GM12878 (cell line): ENCODE data around the gene ABR. TPM values are rescaled to one million over a fixed set of nuclear protein-coding genes. Genes with fewer than 3 reads are reported as not detected.

Experiments used
- ATAC-seq: fragments of 200-7000 bp; cut with Tn5 transposase; 3 replicates; pipeline ENCODE4 v1.9.1; 2020; ENCODE audit warnings: mild to moderate bottlenecking, moderate library complexity
- BruUV-seq: library from RNA; stranded (reverse); fragments of 400-500 nt; replicated peaks from 2 replicates; lab custom pipeline; 2021; lab: Mats Ljungman, UMichigan
- CTCF ChIA-PET: fragments of 300-600 bp; sonication (Branson Sonifier 250); formaldehyde crosslinking; extraction: SDS; loops from one replicate; lab custom pipeline; 2021; ENCODE audit warnings: inconsistent platforms; lab: Yijun Ruan, JAX
- POLR2A ChIA-PET: fragments of 350-600 bp; formaldehyde crosslinking; extraction: SDS; loops from one replicate; lab custom pipeline; 2021; ENCODE audit warnings: inconsistent platforms; lab: Charles Lee
- RAD21 ChIA-PET: fragments of 300-600 bp; sonication (Branson Sonifier 250); formaldehyde crosslinking; loops from one replicate; lab custom pipeline; 2023; ENCODE audit warnings: antibody characterized with exemption; ENCODE audit not compliant: unreplicated experiment; lab: Charles Lee
- SMC1A ChIA-PET: fragments of 300-600 bp; sonication (Branson Sonifier 250); formaldehyde crosslinking; loops from one replicate; lab custom pipeline; 2023; ENCODE audit not compliant: unreplicated experiment, uncharacterized antibody; lab: Charles Lee
- DNase-seq: peaks from one replicate; pipeline ENCODE4 v3.0.0-alpha.2; 2011; ENCODE audit warnings: low read depth, low spot score
- FAIRE-seq: peaks from 3 replicates; lab custom pipeline; 2011; peaks lifted over from hg19 to GRCh38; lab: Jason Lieb, UNC
- H2AFZ ChIP-seq: 2 replicates; pipeline ENCODE4 v1.6.0; 2011; ENCODE audit warnings: low read depth, low read length, control low read depth; ENCODE audit not compliant: control insufficient read depth
- H3K27ac ChIP-seq: 2 replicates; pipeline ENCODE4 v1.5.1; 2011; ENCODE audit warnings: control low read depth; ENCODE audit not compliant: control insufficient read depth, insufficient read depth
- H3K27me3 ChIP-seq, 2 experiments: replicated peaks in 1 of 2; 2 replicates each; pipeline versions ENCODE4 v1.6.0 to v1.6.1; 2011; ENCODE audit warnings: low read length in 1 of 2; ENCODE audit not compliant: control insufficient read depth in 2 of 2, insufficient read depth in 2 of 2
- H3K36me3 ChIP-seq, 2 experiments: 2 replicates each; pipeline ENCODE4 v1.5.1; 2011; ENCODE audit warnings: low read length in 1 of 2; ENCODE audit not compliant: control insufficient read depth in 2 of 2, insufficient read depth in 2 of 2
- H3K4me1 ChIP-seq: 2 replicates; pipeline ENCODE4 v1.6.1; 2011; ENCODE audit warnings: mild to moderate bottlenecking, low read length, moderate library complexity, mixed read lengths; ENCODE audit not compliant: control insufficient read depth, insufficient read depth
- H3K4me2 ChIP-seq: 2 replicates; pipeline ENCODE4 v1.6.0; 2011; ENCODE audit warnings: control low read depth; ENCODE audit not compliant: control insufficient read depth, insufficient read depth
- H3K4me3 ChIP-seq: fragments of 200-600 bp; sonication (generic); 2 replicates; pipeline ENCODE4 v1.5.1; 2016
- H3K79me2 ChIP-seq: 2 replicates; pipeline ENCODE4 v1.6.0; 2011; ENCODE audit warnings: low read length; ENCODE audit not compliant: control insufficient read depth, insufficient read depth
- H3K9ac ChIP-seq: 2 replicates; pipeline ENCODE4 v1.8.0; 2011; ENCODE audit warnings: low read length, control low read depth, mixed read lengths; ENCODE audit not compliant: control insufficient read depth, insufficient read depth
- H3K9me3 ChIP-seq: replicated peaks from 3 replicates; pipeline ENCODE4 v1.5.1; 2011; ENCODE audit warnings: mild to moderate bottlenecking, low read length; ENCODE audit not compliant: control insufficient read depth, insufficient read depth
- H4K20me1 ChIP-seq: 2 replicates; pipeline ENCODE4 v1.6.0; 2011; ENCODE audit not compliant: control insufficient read depth, insufficient read depth
- FOS ChIP-seq: IDR thresholded peaks from 3 replicates; pipeline ENCODE4 v1.6.1; 2011; ENCODE audit warnings: borderline replicate concordance; ENCODE audit not compliant: insufficient read length; ENCODE audit errors: extremely low read depth
- MLLT1 ChIP-seq: fragments of 450-650 bp; IDR thresholded peaks from 2 replicates; pipeline ENCODE4 v1.6.1; 2016; ENCODE audit warnings: mild to moderate bottlenecking
- MYB ChIP-seq: fragments of 150-350 bp; IDR thresholded peaks from 2 replicates; pipeline ENCODE4 v1.6.1; 2014; ENCODE audit warnings: mild to moderate bottlenecking, low read depth, low read length, borderline replicate concordance
- MYC ChIP-seq: IDR thresholded peaks from 2 replicates; pipeline ENCODE4 v1.6.1; 2011; ENCODE audit warnings: mild to moderate bottlenecking, low read length, moderate library complexity, inconsistent platforms; ENCODE audit not compliant: insufficient read depth, insufficient replicate concordance, insufficient read length, severe bottlenecking
- NBN ChIP-seq: fragments of 450-650 bp; IDR thresholded peaks from 2 replicates; pipeline ENCODE4 v1.6.1; 2016
- POLR2A ChIP-seq: IDR thresholded peaks from 2 replicates; pipeline ENCODE4 v1.6.1; 2011; ENCODE audit warnings: low read depth, mild to moderate bottlenecking, low read length
- POU2F2 ChIP-seq: IDR thresholded peaks from 3 replicates; pipeline ENCODE4 v1.6.1; 2011; ENCODE audit warnings: low read depth, mild to moderate bottlenecking, low read length, borderline replicate concordance
- SIX5 ChIP-seq: IDR thresholded peaks from 2 replicates; pipeline ENCODE4 v1.6.1; 2011; ENCODE audit warnings: mild to moderate bottlenecking, low read depth, low read length, moderate library complexity; ENCODE audit not compliant: severe bottlenecking
- ZNF274 ChIP-seq: IDR thresholded peaks from one replicate; pipeline ENCODE4 v1.8.0; 2011; ENCODE audit not compliant: insufficient read length, insufficient read depth
- WGBS: methylation state at CpG from one replicate; pipeline ENCODE4 v1.1.6; 2016; ENCODE audit warnings: low lambda C conversion rate; ENCODE audit not compliant: insufficient replicate concordance, insufficient coverage; ENCODE audit errors: missing lambda C conversion rate; 5-methylcytosine and 5-hydroxymethylcytosine counted together
- in situ Hi-C: fragments of 300-500 bp; cut with MboI; formaldehyde crosslinking; loops from 9 replicates; pipeline ENCODE4 v1.14.3; 2018; ENCODE audit warnings: mixed read lengths
- intact Hi-C: fragments of 100-400 bp; cut with micrococcal nuclease; formaldehyde crosslinking; loops from one replicate; pipeline ENCODE4 v1.14.2; 2022; ENCODE audit not compliant: unreplicated experiment
- polyA plus RNA-seq, 11 experiments: library from polyadenylated mRNA; depleted of rRNA in 4 of 11; unstranded in 6 of 11; stranded (reverse) in 5 of 11; fragments of >200 nt; fragmentation: Nextera tagmentation in 4 of 11; fragmentation: Illumina TruSeq in 1 of 11; extraction: Ambion mirVana in 4 of 11; extraction: Trizol in 1 of 11; gene quantifications; 1 replicate in 1 of 11; 2 replicates in 10 of 11; pipeline versions ENCODE4 v1.2.1 to v1.2.3, GENCODE V29; 2011 to 2016; ENCODE audit warnings: inconsistent platforms in 2 of 11, missing spikeins in 2 of 11, low read depth in 1 of 11
- total RNA-seq, 4 experiments: library from RNA; depleted of rRNA in 3 of 4; stranded (reverse); fragments of >200 nt in 3 of 4; fragmentation: Illumina TruSeq in 1 of 4; extraction: Trizol in 1 of 4; gene quantifications; 2 replicates each; pipeline versions ENCODE4 v1.2.1 to v1.2.3, GENCODE V29; 2013 to 2021
- TF ChIP-seq, protein P1 (sequence below): fragments of 150-350 bp; IDR thresholded peaks from 2 replicates; pipeline ENCODE4 v1.6.1; 2016; ENCODE audit warnings: low read depth, low read length

Gene ABR
- total and polyA plus RNA-seq, 10 of the 15 experiments (the other 5 are each of a cell fraction or from before 2014, with no cell fraction given) = 1.4 to 112 (median 30.0) TPM

DNA sequence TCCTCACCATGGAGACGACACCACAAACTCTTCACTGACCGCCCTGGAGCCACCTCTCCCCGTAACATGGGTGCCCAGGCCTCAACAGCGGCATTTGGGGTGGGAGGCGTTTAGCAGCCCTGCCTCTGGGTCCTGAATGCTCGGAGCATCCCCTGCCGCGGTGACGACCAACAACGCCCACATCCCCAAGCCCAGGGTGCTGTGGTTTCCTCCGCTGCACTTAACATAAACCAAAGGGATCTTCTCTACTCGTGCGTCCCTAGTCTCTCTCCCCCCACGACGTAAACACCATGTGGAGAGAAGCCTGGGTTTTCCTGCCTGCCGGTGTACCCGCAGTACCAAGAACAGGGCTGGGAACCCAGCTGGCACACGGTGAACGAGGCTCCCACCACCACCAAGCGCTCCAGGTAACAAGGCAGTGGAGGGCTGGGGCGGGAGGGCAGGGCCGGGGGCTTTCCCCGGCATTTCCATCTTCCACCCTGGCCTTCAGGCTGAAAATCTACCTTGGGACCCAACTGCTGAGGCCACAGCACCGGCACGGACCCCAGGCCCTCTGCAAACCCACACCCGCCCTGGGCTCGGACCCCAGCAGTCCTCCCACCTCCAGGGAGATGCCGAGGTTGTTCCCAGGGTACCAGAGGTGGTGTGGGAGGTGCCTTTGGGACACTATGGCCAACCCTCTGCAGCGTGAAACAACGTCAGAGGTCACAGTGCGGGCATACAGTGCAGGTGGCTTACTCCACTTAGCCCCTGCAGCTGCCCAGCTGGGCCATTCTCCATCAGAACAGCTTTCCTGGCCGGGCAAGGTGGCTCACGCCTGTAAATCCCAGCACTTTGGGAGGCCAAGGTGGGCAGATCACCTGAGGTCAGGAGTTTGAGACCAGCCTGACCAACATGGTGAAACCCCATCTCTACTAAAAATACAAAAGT is 128.5 kb downstream of the ABR start:
- ATAC-seq = no peak
- Histone ChIP-seq H3K4me1 (no peaks in the 10 kb centered on the region), H3K4me3 (no peak overlapping the region), H3K79me2 (no peaks in the 10 kb centered on the region), H3K27ac (no peak overlapping the region), H3K36me3 (peaks cover 6 to 8% of the 10 kb centered on the region in 2 experiments), H3K4me2 (no peak overlapping the region), H2AFZ (no peak overlapping the region), H4K20me1 (no peaks in the 10 kb centered on the region; the same call in 1 of the 2 replicates), H3K9me3 (no peaks in the 10 kb centered on the region), H3K27me3 (no peaks in the 10 kb centered on the region), H3K9ac (no peak overlapping the region)
- CTCF ChIA-PET = no interaction called here
- TF ChIP-seq FOS (no peak), POLR2A (peak; percentile 53; the same call in 1 of the 2 replicates)
- in situ Hi-C loops (no loop called here), intact Hi-C loops (no loop called here)
- SMC1A ChIA-PET = no interaction called here
- no peak for DNase-seq
- POLR2A ChIA-PET = no interaction called here
- FAIRE-seq = no peak
- 94% methylated on average over 27 of the region's 33 CpGs for WGBS
- RAD21 ChIA-PET = no interaction called here
- no TSS peak for BruUV-seq

- FAIRE-seq (no peak), DNase-seq (no peak), ATAC-seq (no peak)
- no peak overlapping the region for H3K4me3 ChIP-seq
- SMC1A ChIA-PET = no interaction called here
- CTCF ChIA-PET = interaction anchor here (1.3 kb wide), 1 partner anchor 9 kb away, joined by 4 read pairs; no protein-coding TSS in a partner anchor
- in situ Hi-C loops = no loop called here
- WGBS = 92% methylated on average over 20 of the region's 22 CpGs
- peaks cover 5 to 6% of the 10 kb centered on the region in 2 experiments; a peak in 3 of 4 replicates for H3K36me3 ChIP-seq
- H3K27me3 ChIP-seq = no peaks in the 10 kb centered on the region
- no peak overlapping the region for H2AFZ ChIP-seq
- POLR2A ChIA-PET = no interaction called here
- no peak overlapping the region for H3K9ac ChIP-seq
- RAD21 ChIA-PET = no interaction called here
- no peak overlapping the region for H3K27ac ChIP-seq
- H3K4me1 ChIP-seq = no peaks in the 10 kb centered on the region
- BruUV-seq = no TSS peak
- intact Hi-C loops = no loop called here
- H3K4me2 ChIP-seq = no peak overlapping the region
- no peaks in the 10 kb centered on the region; the same call in 1 of the 2 replicates for H4K20me1 ChIP-seq
- no peaks in the 10 kb centered on the region for H3K79me2 ChIP-seq
- H3K9me3 ChIP-seq = no peaks in the 10 kb centered on the region
- TF ChIP-seq ZNF274 (no peak), MLLT1 (no peak), MYC (no peak), NBN (no peak), MYB (no peak), SIX5 (no peak), POU2F2 (no peak)
- TF ChIP-seq, protein P1, sequence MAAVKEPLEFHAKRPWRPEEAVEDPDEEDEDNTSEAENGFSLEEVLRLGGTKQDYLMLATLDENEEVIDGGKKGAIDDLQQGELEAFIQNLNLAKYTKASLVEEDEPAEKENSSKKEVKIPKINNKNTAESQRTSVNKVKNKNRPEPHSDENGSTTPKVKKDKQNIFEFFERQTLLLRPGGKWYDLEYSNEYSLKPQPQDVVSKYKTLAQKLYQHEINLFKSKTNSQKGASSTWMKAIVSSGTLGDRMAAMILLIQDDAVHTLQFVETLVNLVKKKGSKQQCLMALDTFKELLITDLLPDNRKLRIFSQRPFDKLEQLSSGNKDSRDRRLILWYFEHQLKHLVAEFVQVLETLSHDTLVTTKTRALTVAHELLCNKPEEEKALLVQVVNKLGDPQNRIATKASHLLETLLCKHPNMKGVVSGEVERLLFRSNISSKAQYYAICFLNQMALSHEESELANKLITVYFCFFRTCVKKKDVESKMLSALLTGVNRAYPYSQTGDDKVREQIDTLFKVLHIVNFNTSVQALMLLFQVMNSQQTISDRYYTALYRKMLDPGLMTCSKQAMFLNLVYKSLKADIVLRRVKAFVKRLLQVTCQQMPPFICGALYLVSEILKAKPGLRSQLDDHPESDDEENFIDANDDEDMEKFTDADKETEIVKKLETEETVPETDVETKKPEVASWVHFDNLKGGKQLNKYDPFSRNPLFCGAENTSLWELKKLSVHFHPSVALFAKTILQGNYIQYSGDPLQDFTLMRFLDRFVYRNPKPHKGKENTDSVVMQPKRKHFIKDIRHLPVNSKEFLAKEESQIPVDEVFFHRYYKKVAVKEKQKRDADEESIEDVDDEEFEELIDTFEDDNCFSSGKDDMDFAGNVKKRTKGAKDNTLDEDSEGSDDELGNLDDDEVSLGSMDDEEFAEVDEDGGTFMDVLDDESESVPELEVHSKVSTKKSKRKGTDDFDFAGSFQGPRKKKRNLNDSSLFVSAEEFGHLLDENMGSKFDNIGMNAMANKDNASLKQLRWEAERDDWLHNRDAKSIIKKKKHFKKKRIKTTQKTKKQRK = no peak
Observed at GRCh38 chr17:1050246-1050995, 129.4 kb downstream of the ABR start.
